ENCODE measurements around the gene SMG1. TPM values are rescaled to one million over a fixed set of nuclear protein-coding genes. Genes with fewer than 3 reads are reported as not detected.
"Not testable (repeated sequence)": the region's sequence is repeated elsewhere in the genome, so short reads cannot be mapped to it uniquely, and the experiment has no call there.

SMG1 gene
- total RNA-seq, 1 donor from 2014 or later: 30.7 TPM

DNA sequence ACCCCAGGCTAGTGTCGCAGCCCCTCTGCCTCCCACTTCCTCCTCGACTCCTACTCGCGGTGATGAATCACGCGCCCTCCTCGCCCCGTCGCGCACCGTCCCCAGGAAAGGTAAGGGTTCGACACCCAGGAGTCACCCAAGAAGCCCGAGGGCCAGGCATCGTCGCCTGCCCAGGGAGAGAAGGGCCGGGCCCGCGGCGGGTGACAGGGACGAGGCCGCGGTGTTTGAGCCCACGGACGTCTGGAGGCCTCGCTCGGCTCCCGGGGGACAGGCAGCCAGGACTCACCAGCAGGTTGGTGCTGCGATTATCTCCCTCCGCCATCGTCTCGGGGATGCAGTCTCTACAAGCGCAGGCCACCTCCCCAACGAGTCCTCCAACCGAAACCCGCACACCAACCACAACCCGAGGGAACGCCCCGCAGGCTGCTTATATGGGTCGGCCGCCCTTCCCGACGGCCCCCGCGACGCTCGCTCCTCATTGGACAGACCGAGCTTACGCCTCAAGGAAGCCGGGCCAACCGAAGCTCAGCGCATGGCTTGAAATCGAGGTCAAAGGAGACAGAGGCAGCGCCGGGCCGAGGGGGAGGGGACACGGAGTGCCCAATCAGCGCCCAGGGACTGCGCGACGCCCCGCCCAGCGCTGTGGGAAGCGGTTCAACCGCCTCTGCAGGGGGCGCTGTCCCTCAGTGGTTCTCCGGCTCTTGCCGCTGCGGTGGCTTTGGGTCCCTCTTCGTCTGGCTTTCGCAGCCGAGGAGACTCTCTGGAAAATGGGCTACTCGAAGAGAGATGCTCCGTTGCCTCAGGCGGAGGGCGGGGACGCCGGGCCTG lies 124.8 kb downstream of the SMG1 start, which contains the start of gene ARL6IP1:
Gene ARL6IP1, minus strand, starts transcription at position 405 of the 828 bp plus-strand sequence. Its CDS starts 83 bp downstream, at position 322.
- DNase-seq (ENCODE audit: low read depth): peak; percentile 100

GRCh38 chr16:18800775-18801144 lies 125.4 kb downstream of the SMG1 start:
- peak; percentile 35 for DNase-seq (ENCODE audit: low read depth)

DNA sequence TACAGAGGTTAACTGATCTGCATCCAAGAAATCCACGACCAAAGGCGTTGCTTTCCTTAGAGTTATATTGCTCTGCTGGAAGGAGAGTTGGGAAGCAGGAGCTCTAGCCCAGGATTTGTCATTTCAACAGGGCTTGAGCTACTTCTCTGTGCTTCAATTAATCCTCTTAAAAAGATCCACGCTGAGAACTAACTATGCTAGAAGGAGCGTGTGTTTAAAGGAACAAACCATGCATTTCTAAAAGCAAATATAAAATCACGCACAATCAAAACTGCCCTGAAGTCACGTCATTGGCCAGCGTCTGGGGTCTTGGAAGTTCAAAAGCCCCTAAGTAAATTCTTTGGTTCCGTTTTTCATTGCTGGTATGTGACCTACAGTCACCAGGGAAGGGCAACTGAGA lies 125.9 kb downstream of the SMG1 start:
- DNase-seq (ENCODE audit: low read depth): no peak

DNA sequence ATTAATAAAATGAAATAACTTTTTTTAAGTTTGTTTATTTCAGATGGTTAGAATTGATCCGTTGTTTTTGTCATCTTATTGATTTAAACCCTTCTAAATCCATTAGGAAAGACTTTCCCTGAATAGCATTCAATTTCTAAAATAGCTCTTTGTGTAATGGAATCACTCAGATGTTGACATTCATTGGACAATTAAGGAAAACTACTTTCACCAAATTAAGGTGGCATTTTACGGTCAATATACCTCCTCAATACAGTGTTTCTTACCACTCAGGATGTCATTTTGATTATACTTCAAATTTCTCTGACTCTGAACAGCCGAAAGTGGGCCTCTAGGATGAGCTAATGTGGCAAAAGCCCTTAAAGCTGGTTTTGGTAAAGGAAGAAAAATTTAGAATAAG lies 126.7 kb downstream of the SMG1 start:
- no peak for DNase-seq (ENCODE audit: low read depth)

GRCh38 chr16:18797746-18798145 lies 128.5 kb downstream of the SMG1 start:
- DNase-seq (ENCODE audit: low read depth): no peak

DNA sequence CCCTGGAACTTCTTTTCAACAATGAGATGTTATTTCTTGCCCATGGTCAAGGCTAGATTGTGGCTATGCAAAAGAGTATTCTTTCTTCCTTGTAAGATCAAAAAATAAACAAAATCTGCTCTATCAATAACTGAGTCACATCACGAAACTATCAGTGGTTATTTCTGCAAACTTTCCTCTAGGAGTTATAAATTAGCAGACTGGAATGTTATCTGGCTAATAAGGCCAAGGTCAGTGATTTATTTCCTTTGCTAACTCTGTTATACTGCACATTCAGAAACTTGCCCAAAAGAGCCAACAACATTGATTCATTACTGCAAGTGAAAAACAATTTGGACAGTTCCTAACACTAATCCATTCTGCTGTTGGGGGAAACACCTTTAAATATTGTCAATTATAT lies 129.8 kb downstream of the SMG1 start:
- no peak for DNase-seq (ENCODE audit: low read depth)

GRCh38 chr16:18792836-18793433 lies 133.3 kb downstream of the SMG1 start:
- DNase-seq (ENCODE audit: low read depth): no peak

- peak; percentile 98 for DNase-seq (ENCODE audit: low read depth)
Observed at GRCh38 chr16:18789850-18790706, 136.1 kb downstream of the SMG1 start, which contains the start of gene RPS15A. Gene RPS15A, minus strand, starts transcription at chr16:18790334. Its CDS starts 1,221 bp downstream, at chr16:18789113.

DNA sequence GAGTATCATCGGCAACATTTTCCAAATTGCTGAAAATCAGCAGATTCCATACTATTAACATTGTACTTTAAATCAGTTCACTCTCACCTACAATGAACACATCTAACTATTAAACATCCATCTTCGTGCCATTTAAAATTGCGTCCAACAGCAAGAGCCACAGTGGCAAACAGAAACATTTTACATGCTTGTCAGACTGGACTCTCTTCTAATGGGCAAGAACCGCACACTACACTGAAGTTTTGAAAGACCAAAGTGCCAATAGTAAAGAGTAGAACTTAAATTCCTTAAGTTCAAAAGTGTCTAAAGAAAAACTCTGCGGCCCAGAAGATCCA lies 136.7 kb downstream of the SMG1 start:
- no peak for DNase-seq (ENCODE audit: low read depth)

- DNase-seq (ENCODE audit: low read depth): no peak
Observed at GRCh38 chr16:18788828-18789514, 137.2 kb downstream of the SMG1 start.

DNA sequence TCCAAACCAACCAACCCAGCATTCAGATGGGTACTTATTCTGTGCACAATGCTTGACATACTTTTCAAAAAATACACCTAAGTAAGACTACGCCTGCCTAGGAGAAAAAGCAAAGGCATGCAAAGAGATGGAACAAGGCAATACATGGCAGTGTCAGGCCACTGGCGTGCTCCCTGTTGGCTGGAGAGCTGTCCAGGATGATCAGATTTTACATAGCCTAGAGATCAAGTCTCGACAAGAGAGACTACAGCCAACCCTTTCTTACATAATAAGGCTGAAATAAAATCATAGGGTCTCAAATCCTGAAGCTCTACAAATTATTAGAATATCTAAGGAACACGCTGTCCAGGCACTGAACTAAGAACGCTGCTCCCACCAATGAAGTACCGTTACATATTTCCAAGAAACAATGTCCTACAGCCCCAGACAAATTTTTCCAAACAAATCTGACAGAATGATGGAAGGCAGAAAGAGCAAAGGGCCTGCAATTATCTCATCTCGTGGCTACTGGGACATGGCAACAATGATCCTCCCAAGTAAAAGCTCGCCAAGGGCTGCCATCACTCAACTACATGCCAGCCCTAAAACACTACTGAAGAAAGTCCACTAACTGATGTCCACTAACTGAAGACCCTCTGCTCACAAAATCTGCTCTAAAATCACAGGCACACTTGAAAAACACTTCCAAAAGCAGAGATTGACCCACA lies 141.1 kb downstream of the SMG1 start:
- DNase-seq (ENCODE audit: low read depth): no peak

- DNase-seq (ENCODE audit: low read depth): no peak
Observed at GRCh38 chr16:18783430-18784341, 142.5 kb downstream of the SMG1 start.

DNA sequence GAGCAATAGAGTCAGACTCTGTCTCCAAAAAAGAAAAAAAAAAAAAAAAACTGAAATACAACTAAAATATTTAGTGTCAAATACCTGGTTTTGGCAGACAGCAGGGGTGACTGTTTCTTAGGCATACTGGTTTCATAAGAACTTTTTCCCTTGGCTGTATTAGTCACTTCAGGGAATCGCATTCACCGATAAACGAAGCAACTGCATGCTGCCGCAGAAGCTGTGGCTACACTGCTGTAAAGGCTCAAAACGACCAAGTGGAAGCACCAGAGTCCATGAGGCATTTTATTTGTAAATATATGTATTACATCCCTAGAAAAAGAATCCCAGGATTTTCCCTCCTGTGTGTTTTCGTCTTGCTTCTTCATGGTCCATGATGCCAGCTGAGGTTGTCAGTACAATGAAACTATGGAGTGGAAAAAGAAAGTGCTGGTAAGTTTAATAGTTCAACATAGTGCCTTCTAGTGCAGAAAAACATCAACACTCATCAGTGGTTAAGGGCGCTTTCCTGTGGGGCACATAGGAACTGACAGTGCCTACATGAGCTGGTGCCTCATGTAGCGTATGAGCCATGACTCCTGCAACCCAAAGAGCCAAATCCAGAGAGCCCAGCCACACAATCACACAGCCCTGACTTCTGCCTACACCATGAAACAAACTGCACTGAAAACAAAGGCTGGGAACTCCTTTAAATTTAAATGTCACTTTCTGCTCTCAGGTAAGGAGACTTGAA lies 143.3 kb downstream of the SMG1 start:
- DNase-seq (ENCODE audit: low read depth): no peak

- DNase-seq (ENCODE audit: low read depth): not testable (repeated sequence)
Observed at GRCh38 chr16:18781232-18781631, 145.0 kb downstream of the SMG1 start.

- DNase-seq (ENCODE audit: low read depth): not testable (repeated sequence)
Observed at GRCh38 chr16:18780460-18781026, 145.7 kb downstream of the SMG1 start.

DNA sequence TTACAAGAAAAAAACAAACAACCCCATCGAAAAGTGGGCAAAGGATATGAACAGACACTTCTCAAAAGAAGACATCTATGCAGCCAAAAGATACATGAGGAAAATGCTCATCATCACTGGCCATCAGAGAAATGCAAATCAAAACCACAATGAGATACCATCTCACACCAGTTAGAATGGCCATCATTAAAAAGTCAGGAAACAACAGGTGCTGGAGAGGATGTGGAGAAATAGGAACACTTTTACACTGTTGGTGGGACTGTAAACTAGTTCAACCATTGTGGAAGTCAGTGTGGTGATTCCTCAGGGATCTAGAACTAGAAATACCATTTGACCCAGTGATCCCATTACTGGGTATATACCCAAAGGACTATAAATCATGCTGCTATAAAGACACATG lies 148.5 kb downstream of the SMG1 start:
- DNase-seq (ENCODE audit: low read depth): not testable (repeated sequence)

- not testable (repeated sequence) for DNase-seq (ENCODE audit: low read depth)
Observed at GRCh38 chr16:18776334-18776733, 149.9 kb downstream of the SMG1 start.

- DNase-seq (ENCODE audit: low read depth): not testable (repeated sequence)
Observed at GRCh38 chr16:18774651-18775050, 151.6 kb downstream of the SMG1 start.
